GM23338 (cell line): ENCODE measurements around the gene CHN2. TPM values are rescaled to one million over a fixed set of nuclear protein-coding genes. Genes with fewer than 3 reads are reported as not detected.

ENCODE experiments used
- ATAC-seq: fragments of 200-7000 bp; cut with Tn5 transposase; 3 replicates; pipeline ENCODE4 v1.9.1; 2020
- DNase-seq: peaks from one replicate; pipeline ENCODE4 v3.0.0-alpha.2; 2015; ENCODE audit warnings: low spot score
- H2AFZ ChIP-seq: fragments of 200-600 bp; sonication (generic); 2 replicates; pipeline ENCODE4 v1.8.0; 2016; ENCODE audit warnings: antibody characterized with exemption, mild to moderate bottlenecking, moderate library complexity
- H3F3A ChIP-seq: fragments of 200-600 bp; sonication (generic); replicated peaks from 2 replicates; pipeline ENCODE4 v1.8.0; 2017; ENCODE audit warnings: antibody characterized with exemption, mixed run types, low read depth
- H3K27ac ChIP-seq: fragments of 200-600 bp; sonication (generic); 2 replicates; pipeline ENCODE4 v1.6.1; 2016; ENCODE audit warnings: low read depth
- H3K27me3 ChIP-seq: fragments of 200-600 bp; sonication (generic); 2 replicates; pipeline ENCODE4 v1.8.0; 2016; ENCODE audit warnings: mild to moderate bottlenecking, mixed run types, moderate library complexity; ENCODE audit not compliant: insufficient read depth
- H3K36me3 ChIP-seq: fragments of 200-600 bp; sonication (generic); 2 replicates; pipeline ENCODE4 v1.8.0; 2016; ENCODE audit warnings: mild to moderate bottlenecking; ENCODE audit not compliant: insufficient read depth
- H3K4me1 ChIP-seq: fragments of 200-600 bp; sonication (generic); 2 replicates; pipeline ENCODE4 v1.8.0; 2016; ENCODE audit warnings: mild to moderate bottlenecking, moderate library complexity; ENCODE audit not compliant: insufficient read depth
- H3K4me2 ChIP-seq: fragments of 200-600 bp; sonication (generic); 2 replicates; pipeline ENCODE4 v1.7.1; 2017; ENCODE audit warnings: mixed run types
- H3K4me3 ChIP-seq: fragments of 200-600 bp; sonication (generic); 2 replicates; pipeline ENCODE4 v1.6.1; 2016; ENCODE audit warnings: mixed run types
- H3K79me2 ChIP-seq: fragments of 200-600 bp; sonication (generic); replicated peaks from 2 replicates; pipeline ENCODE4 v1.8.0; 2017; ENCODE audit warnings: mild to moderate bottlenecking; ENCODE audit not compliant: insufficient read depth
- H3K9me2 ChIP-seq: fragments of 200-600 bp; sonication (generic); 2 replicates; pipeline ENCODE4 v1.8.0; 2017; ENCODE audit not compliant: insufficient read depth
- H4K20me1 ChIP-seq: fragments of 200-600 bp; sonication (generic); replicated peaks from 2 replicates; pipeline ENCODE4 v1.8.0; 2017; ENCODE audit warnings: mild to moderate bottlenecking; ENCODE audit not compliant: insufficient read depth
- H3K27ac Mint-ChIP-seq: 2 replicates; pipeline ENCODE4 v1.8.0; 2020; ENCODE audit warnings: inconsistent platforms, mild to moderate bottlenecking, moderate library complexity, mixed read lengths
- H3K27me3 Mint-ChIP-seq: 3 replicates; pipeline ENCODE4 v1.8.0; 2022; ENCODE audit warnings: low read depth, mild to moderate bottlenecking, moderate library complexity, mixed read lengths, inconsistent platforms; ENCODE audit not compliant: insufficient read depth, poor library complexity
- H3K36me3 Mint-ChIP-seq: 3 replicates; pipeline ENCODE4 v1.8.0; 2021; ENCODE audit warnings: low read depth, mild to moderate bottlenecking, inconsistent platforms, moderate library complexity, mixed read lengths
- H3K4me1 Mint-ChIP-seq: 3 replicates; pipeline ENCODE4 v1.8.0; 2020; ENCODE audit warnings: mild to moderate bottlenecking, inconsistent platforms, mixed read lengths
- H3K4me3 Mint-ChIP-seq: 3 replicates; pipeline ENCODE4 v1.8.0; 2021; ENCODE audit warnings: moderate library complexity, mild to moderate bottlenecking, inconsistent platforms, mixed read lengths
- H3K9me3 Mint-ChIP-seq: 3 replicates; pipeline ENCODE4 v1.8.0; 2020; ENCODE audit warnings: moderate library complexity, mild to moderate bottlenecking, inconsistent platforms, mixed read lengths
- CREB1 ChIP-seq: fragments of 250-450 bp; sonication (Bioruptor Pico); IDR thresholded peaks from 2 replicates; pipeline ENCODE4 v1.5.0; 2020; ENCODE audit warnings: low read depth, mild to moderate bottlenecking, moderate library complexity
- CTCF ChIP-seq, 2 experiments: fragments of 200-600 bp in 1 of 2; sonication (generic) in 1 of 2; conservative IDR thresholded peaks; 2 replicates each; pipeline versions ENCODE4 v1.5.1 to v1.6.1; 2016 to 2017; ENCODE audit warnings: antibody characterized with exemption in 2 of 2, low read depth in 2 of 2, mild to moderate bottlenecking in 2 of 2, moderate library complexity in 1 of 2
- EZH2 ChIP-seq: fragments of 200-600 bp; sonication (generic); IDR thresholded peaks from one replicate; pipeline ENCODE4 v1.8.0; 2017; ENCODE audit warnings: antibody characterized with exemption, mild to moderate bottlenecking, low read depth; ENCODE audit not compliant: unreplicated experiment
- NANOG ChIP-seq: IDR thresholded peaks from 2 replicates; pipeline ENCODE4 v1.6.1; 2016; ENCODE audit warnings: antibody characterized with exemption, borderline replicate concordance
- POLR2AphosphoS5 ChIP-seq: IDR thresholded peaks from 2 replicates; pipeline ENCODE4 v1.6.1; 2016; ENCODE audit warnings: antibody characterized with exemption, low read depth
- ZNF114 ChIP-seq: fragments of 250-450 bp; sonication (Bioruptor Pico); IDR thresholded peaks from 2 replicates; pipeline ENCODE4 v1.5.0; 2020; ENCODE audit warnings: mild to moderate bottlenecking, moderate library complexity
- ZNF331 ChIP-seq: fragments of 250-450 bp; sonication (Bioruptor Pico); IDR thresholded peaks from 2 replicates; pipeline ENCODE4 v1.5.0; 2020; ENCODE audit warnings: low read depth, mild to moderate bottlenecking, moderate library complexity
- ZNF462 ChIP-seq: fragments of 250-450 bp; sonication (Bioruptor Pico); IDR thresholded peaks from 2 replicates; pipeline ENCODE4 v1.5.0; 2020; ENCODE audit warnings: mild to moderate bottlenecking, moderate library complexity
- polyA plus RNA-seq: library from polyadenylated mRNA; unstranded; fragments of >200 nt; fragmentation: Nextera tagmentation; extraction: Ambion mirVana; gene quantifications from 2 replicates; pipeline ENCODE4 v1.2.1, GENCODE V29; 2016
- total RNA-seq: library from RNA; depleted of rRNA; stranded (reverse); fragments of >200 nt; shearing (Covaris generic); gene quantifications from 2 replicates; pipeline ENCODE4 v1.2.3, GENCODE V29; 2014

The CHN2 gene
- total and polyA plus RNA-seq, 2 experiments from 2014 or later = 6.1 to 7.5 TPM

GRCh38 chr7:29467193-29467926 lies 272.8 kb downstream of the CHN2 start:
- TF ChIP-seq EZH2 (no peak), ZNF331 (CRISPR knock-in tag) (no peak), CREB1 (CRISPR knock-in tag) (no peak), CTCF (conservative IDR thresholded peaks at IDR 0.05; ENCODE audit: low read depth in 2 of 2) (no peak), ZNF114 (CRISPR knock-in tag) (no peak), ZNF462 (CRISPR knock-in tag) (no peak), POLR2AphosphoS5 (no peak), NANOG (no peak)
- Histone ChIP-seq H3K4me3 (no peak overlapping the region), H3K79me2 (no peaks in the 10 kb centered on the region), H3F3A (no peaks in the 10 kb centered on the region), H3K36me3 (no peaks in the 10 kb centered on the region), H3K27ac (no peak overlapping the region), H3K4me2 (no peak overlapping the region), H2AFZ (no peak overlapping the region), H3K27me3 (no peaks in the 10 kb centered on the region), H3K4me1 (no peaks in the 10 kb centered on the region), H3K9me2 (no peaks in the 10 kb centered on the region), H4K20me1 (no peaks in the 10 kb centered on the region)
- Mint-ChIP-seq H3K36me3 (no peaks in the 10 kb centered on the region), H3K9me3 (no peaks in the 10 kb centered on the region), H3K27me3 (peaks cover 2% of the 10 kb centered on the region), H3K4me1 (no peaks in the 10 kb centered on the region), H3K27ac (no peak overlapping the region), H3K4me3 (no peak overlapping the region)
- no peak for ATAC-seq
- no peak for DNase-seq
